Lower leg skin (tissue), 3 donors: ENCODE results near the gene MAF.

ENCODE experiments used
- CTCF ChIP-seq, 3 donors: fragments of 450-650 bp; IDR thresholded peaks; one replicate each; pipeline ENCODE4 v1.5.1; 2016; ENCODE audit warnings: antibody characterized with exemption in 3 of 3, mild to moderate bottlenecking in 3 of 3, moderate library complexity in 2 of 3
- POLR2A ChIP-seq, 2 donors: fragments of 450-650 bp; IDR thresholded peaks; one replicate each; pipeline ENCODE4 v1.6.1; 2016 to 2017; ENCODE audit warnings: antibody characterized with exemption in 2 of 2, mild to moderate bottlenecking in 1 of 2, moderate library complexity in 1 of 2

GRCh38 chr16:79560318-79560717, 40.2 kb downstream of the MAF start:
- no peak for TF ChIP-seq CTCF (IDR thresholded peaks at IDR 0.05)
- TF ChIP-seq POLR2A (IDR thresholded peaks at IDR 0.05), result no peak
